K562 (cell line): ENCODE data around the gene SLC3A2. TPM values are rescaled to one million over a fixed set of nuclear protein-coding genes. Genes with fewer than 3 reads are reported as not detected.
A peak's percentile ranks its signal among the peaks of the same experiment; 100 is the strongest.

Experiments
- ATAC-seq: fragments of 200-7000 bp; cut with Tn5 transposase; 3 replicates; pipeline ENCODE4 v1.9.1; 2020; ENCODE audit warnings: moderate library complexity
- BruUV-seq: library from RNA; stranded (reverse); fragments of 400-500 nt; replicated peaks from 2 replicates; lab custom pipeline; 2021; lab: Mats Ljungman, UMichigan
- CTCF ChIA-PET: fragments of 300-600 bp; formaldehyde crosslinking; extraction: SDS; loops from one replicate; lab custom pipeline; 2021; ENCODE audit warnings: low intra/inter-chr PET ratio; lab: Yijun Ruan, JAX
- POLR2A ChIA-PET: fragments of 300-600, 350-650 bp; sonication (Branson Sonifier 250); formaldehyde crosslinking; extraction: SDS; loops from one replicate; lab custom pipeline; 2021; ENCODE audit warnings: antibody characterized with exemption, inconsistent platforms; lab: Yijun Ruan, JAX
- DNase-seq, 4 experiments: peaks; one replicate each; pipeline versions ENCODE4 v3.0.0 to v3.0.0-alpha.2; 2011 to 2018; ENCODE audit warnings: low spot score in 3 of 4, mixed read lengths in 3 of 4; ENCODE audit errors: extremely low read depth in 1 of 4
- FAIRE-seq: peaks from 2 replicates; lab custom pipeline; 2011; peaks lifted over from hg19 to GRCh38; lab: Jason Lieb, UNC
- H2AFZ ChIP-seq: 2 replicates; pipeline ENCODE4 v1.6.0; 2011; ENCODE audit warnings: low read depth, low read length, control low read depth, inconsistent platforms
- H3K27ac ChIP-seq: fragments of 200-600 bp; 3 replicates; pipeline ENCODE4 v1.8.0; 2011; ENCODE audit warnings: low read depth, mild to moderate bottlenecking, control low read depth, inconsistent platforms, low read length, moderate library complexity, mixed read lengths; ENCODE audit errors: extremely low read depth
- H3K27me3 ChIP-seq, 2 experiments: fragments of 300-600 bp in 1 of 2; 2 replicates in 1 of 2; 3 replicates in 1 of 2; pipeline versions ENCODE4 v1.6.0 to v1.8.0; 2011; ENCODE audit warnings: inconsistent platforms in 2 of 2, low read length in 2 of 2, mild to moderate bottlenecking in 1 of 2, mixed read lengths in 1 of 2, moderate library complexity in 1 of 2; ENCODE audit not compliant: control insufficient read depth in 2 of 2, insufficient read depth in 2 of 2
- H3K36me3 ChIP-seq: fragments of 300-600 bp; 3 replicates; pipeline ENCODE4 v1.8.0; 2011; ENCODE audit warnings: mild to moderate bottlenecking, low read length, inconsistent platforms; ENCODE audit not compliant: control insufficient read depth, insufficient read depth
- H3K4me1 ChIP-seq, 2 experiments: fragments of 200-600 bp in 1 of 2; replicated peaks in 1 of 2; 2 replicates in 1 of 2; 3 replicates in 1 of 2; pipeline versions ENCODE4 v1.5.1 to v1.8.0; 2011; ENCODE audit warnings: inconsistent platforms in 2 of 2, low read length in 2 of 2, mild to moderate bottlenecking in 1 of 2, mixed read lengths in 1 of 2, moderate library complexity in 1 of 2; ENCODE audit not compliant: control insufficient read depth in 2 of 2, insufficient read depth in 2 of 2
- H3K4me2 ChIP-seq: 2 replicates; pipeline ENCODE4 v1.6.1; 2011; ENCODE audit warnings: low read length, control low read depth, inconsistent platforms, mixed read lengths; ENCODE audit not compliant: insufficient read depth
- H3K4me3 ChIP-seq: fragments of 200-600 bp; sonication (generic), shearing (Covaris generic); 2 replicates; pipeline ENCODE4 v1.5.1; 2016; ENCODE audit warnings: control low read depth, inconsistent platforms
- H3K79me2 ChIP-seq: fragments of 200-600 bp; 3 replicates; pipeline ENCODE4 v1.8.0; 2011; ENCODE audit warnings: low read length, inconsistent platforms; ENCODE audit not compliant: control insufficient read depth, insufficient read depth
- H3K9ac ChIP-seq, 2 experiments: 2 replicates each; pipeline versions ENCODE4 v1.6.0 to v1.6.1; 2011; ENCODE audit warnings: low read depth in 2 of 2, low read length in 2 of 2, control low read depth in 1 of 2, inconsistent platforms in 1 of 2, mild to moderate bottlenecking in 1 of 2, mixed read lengths in 1 of 2; ENCODE audit not compliant: insufficient read depth in 1 of 2
- H3K9me1 ChIP-seq: one replicate; pipeline ENCODE4 v1.6.0; 2011; ENCODE audit warnings: inconsistent platforms, mild to moderate bottlenecking, low read length, moderate library complexity; ENCODE audit not compliant: control insufficient read depth, insufficient read depth
- H3K9me3 ChIP-seq: replicated peaks from 2 replicates; pipeline ENCODE4 v1.5.1; 2011; ENCODE audit warnings: low read depth, low read length, inconsistent platforms; ENCODE audit not compliant: control insufficient read depth, insufficient read depth
- H4K20me1 ChIP-seq: replicated peaks from 2 replicates; pipeline ENCODE4 v1.6.1; 2011; ENCODE audit warnings: low read length, inconsistent platforms, mixed read lengths; ENCODE audit not compliant: control insufficient read depth, insufficient read depth
- ARID2 ChIP-seq: fragments of 450-650 bp; IDR thresholded peaks from 2 replicates; pipeline ENCODE4 v1.6.1; 2017; ENCODE audit warnings: antibody characterized with exemption, mild to moderate bottlenecking
- BDP1 ChIP-seq: IDR thresholded peaks from 3 replicates; pipeline ENCODE4 v1.6.1; 2011; ENCODE audit not compliant: insufficient read length, insufficient read depth
- DDX20 ChIP-seq: fragments of 450-650 bp; IDR thresholded peaks from 2 replicates; pipeline ENCODE4 v1.6.1; 2016; ENCODE audit warnings: missing genetic modification characterization, low read depth, mild to moderate bottlenecking, missing compliant biosample characterization, moderate library complexity
- FOXJ3 ChIP-seq: sonication (generic); formaldehyde crosslinking; IDR thresholded peaks from 2 replicates; pipeline ENCODE4 v1.4.0; 2020; ENCODE audit warnings: mild to moderate bottlenecking, missing genetic modification reagents
- MCM3 ChIP-seq: fragments of 450-650 bp; IDR thresholded peaks from 2 replicates; pipeline ENCODE4 v1.6.1; 2016
- MXD1 ChIP-seq: fragments of 250-450 bp; sonication (Bioruptor Pico); IDR thresholded peaks from 2 replicates; pipeline ENCODE4 v1.8.0; 2021; ENCODE audit warnings: borderline replicate concordance, mild to moderate bottlenecking, moderate library complexity; ENCODE audit not compliant: poor library complexity, severe bottlenecking
- NCOA2 ChIP-seq, 2 experiments: fragments of 450-650 bp; IDR thresholded peaks; 2 replicates each; pipeline ENCODE4 v1.6.1; 2018; ENCODE audit warnings: mild to moderate bottlenecking in 2 of 2, moderate library complexity in 1 of 2; ENCODE audit not compliant: partially characterized antibody in 2 of 2
- PHB2 ChIP-seq: fragments of 450-650 bp; IDR thresholded peaks from 2 replicates; pipeline ENCODE4 v1.6.1; 2017; ENCODE audit warnings: low read depth
- POLR2B ChIP-seq: fragments of 450-650 bp; IDR thresholded peaks from 2 replicates; pipeline ENCODE4 v1.6.1; 2018; ENCODE audit warnings: low read depth; ENCODE audit not compliant: partially characterized antibody
- RAD21 ChIP-seq, 2 experiments: fragments of 250-450 bp in 1 of 2; fragments of 450-650 bp in 1 of 2; sonication (Bioruptor Pico) in 1 of 2; formaldehyde crosslinking in 1 of 2; IDR thresholded peaks in 1 of 2; conservative IDR thresholded peaks in 1 of 2; 2 replicates each; pipeline versions ENCODE4 v1.4.0 to v1.8.0; 2020 to 2022; ENCODE audit warnings: mild to moderate bottlenecking in 2 of 2, moderate library complexity in 1 of 2
- SMARCE1 ChIP-seq: fragments of 450-650 bp; IDR thresholded peaks from 2 replicates; pipeline ENCODE4 v1.7.1; 2016; ENCODE audit warnings: mild to moderate bottlenecking
- SREBF2 ChIP-seq: sonication (generic); formaldehyde crosslinking; IDR thresholded peaks from 2 replicates; pipeline ENCODE4 v1.4.0; 2020; ENCODE audit warnings: mild to moderate bottlenecking, missing genetic modification reagents
- XRCC5 ChIP-seq: fragments of 200-400 bp; formaldehyde crosslinking; IDR thresholded peaks from 2 replicates; pipeline ENCODE4 v1.6.1; 2017; ENCODE audit warnings: low read depth, mild to moderate bottlenecking, low read length
- ZNF175 ChIP-seq: fragments of 200-800 bp; sonication (Bioruptor generic); IDR thresholded peaks from 2 replicates; pipeline ENCODE4 v1.6.1; 2016; ENCODE audit warnings: low read depth, mild to moderate bottlenecking, missing genetic modification characterization, missing compliant biosample characterization
- ZNF507 ChIP-seq: conservative IDR thresholded peaks from 2 replicates; pipeline ENCODE4 v1.6.1; 2017; ENCODE audit warnings: missing genetic modification characterization, missing compliant biosample characterization
- WGBS: fragments of 100-300 bp; shearing (Covaris generic); methylation state at CpG from one replicate; pipeline ENCODE4 v1.1.6; 2016; ENCODE audit warnings: low coverage, mixed read lengths; ENCODE audit not compliant: insufficient coverage; ENCODE audit errors: missing lambda C conversion rate; 5-methylcytosine and 5-hydroxymethylcytosine counted together
- in situ Hi-C: fragments of 300-500 bp; cut with MboI; formaldehyde crosslinking; loops from 4 replicates; pipeline ENCODE4 v1.15.0; 2018; ENCODE audit warnings: inconsistent platforms, mixed read lengths
- intact Hi-C: fragments of 100-400 bp; cut with micrococcal nuclease; formaldehyde crosslinking; loops from 2 replicates; pipeline ENCODE4 v1.14.2; 2022
- polyA plus RNA-seq, 8 experiments: library from polyadenylated mRNA; depleted of rRNA in 4 of 8; stranded (reverse) in 5 of 8; unstranded in 3 of 8; fragments of >200 nt; fragmentation: Nextera tagmentation in 2 of 8; fragmentation: Illumina TruSeq in 1 of 8; extraction: Ambion mirVana in 2 of 8; extraction: Trizol in 1 of 8; gene quantifications; 2 replicates each; pipeline versions ENCODE4 v1.2.1 to v1.2.3, GENCODE V29; 2011 to 2014; ENCODE audit warnings: inconsistent platforms in 1 of 8, missing spikeins in 1 of 8
- total RNA-seq, 7 experiments: library from RNA; depleted of rRNA in 6 of 7; stranded (reverse); fragments of >200 nt in 6 of 7; fragmentation: Illumina TruSeq in 2 of 7; extraction: Trizol in 2 of 7; gene quantifications; 2 replicates each; pipeline versions ENCODE4 v1.2.1 to v1.2.3, GENCODE V29; 2011 to 2021; ENCODE audit warnings: low replicate concordance in 1 of 7
- TF ChIP-seq, protein P1 (sequence below): sonication (generic); formaldehyde crosslinking; IDR thresholded peaks from 2 replicates; pipeline ENCODE4 v1.8.0; 2022; ENCODE audit warnings: missing genetic modification reagents, mild to moderate bottlenecking, borderline replicate concordance

The SLC3A2 gene
- total and polyA plus RNA-seq, 9 of the 15 experiments (the other 6 are each of a cell fraction or from before 2014, with no cell fraction given): 20.0 to 296 (median 214) TPM

GRCh38 chr11:62880803-62881578, at the start of gene SLC3A2 (continued):
- TF ChIP-seq, protein P1, sequence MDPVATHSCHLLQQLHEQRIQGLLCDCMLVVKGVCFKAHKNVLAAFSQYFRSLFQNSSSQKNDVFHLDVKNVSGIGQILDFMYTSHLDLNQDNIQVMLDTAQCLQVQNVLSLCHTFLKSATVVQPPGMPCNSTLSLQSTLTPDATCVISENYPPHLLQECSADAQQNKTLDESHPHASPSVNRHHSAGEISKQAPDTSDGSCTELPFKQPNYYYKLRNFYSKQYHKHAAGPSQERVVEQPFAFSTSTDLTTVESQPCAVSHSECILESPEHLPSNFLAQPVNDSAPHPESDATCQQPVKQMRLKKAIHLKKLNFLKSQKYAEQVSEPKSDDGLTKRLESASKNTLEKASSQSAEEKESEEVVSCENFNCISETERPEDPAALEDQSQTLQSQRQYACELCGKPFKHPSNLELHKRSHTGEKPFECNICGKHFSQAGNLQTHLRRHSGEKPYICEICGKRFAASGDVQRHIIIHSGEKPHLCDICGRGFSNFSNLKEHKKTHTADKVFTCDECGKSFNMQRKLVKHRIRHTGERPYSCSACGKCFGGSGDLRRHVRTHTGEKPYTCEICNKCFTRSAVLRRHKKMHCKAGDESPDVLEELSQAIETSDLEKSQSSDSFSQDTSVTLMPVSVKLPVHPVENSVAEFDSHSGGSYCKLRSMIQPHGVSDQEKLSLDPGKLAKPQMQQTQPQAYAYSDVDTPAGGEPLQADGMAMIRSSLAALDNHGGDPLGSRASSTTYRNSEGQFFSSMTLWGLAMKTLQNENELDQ: no peak
- TF ChIP-seq ZNF507 (tag): no peak

DNA sequence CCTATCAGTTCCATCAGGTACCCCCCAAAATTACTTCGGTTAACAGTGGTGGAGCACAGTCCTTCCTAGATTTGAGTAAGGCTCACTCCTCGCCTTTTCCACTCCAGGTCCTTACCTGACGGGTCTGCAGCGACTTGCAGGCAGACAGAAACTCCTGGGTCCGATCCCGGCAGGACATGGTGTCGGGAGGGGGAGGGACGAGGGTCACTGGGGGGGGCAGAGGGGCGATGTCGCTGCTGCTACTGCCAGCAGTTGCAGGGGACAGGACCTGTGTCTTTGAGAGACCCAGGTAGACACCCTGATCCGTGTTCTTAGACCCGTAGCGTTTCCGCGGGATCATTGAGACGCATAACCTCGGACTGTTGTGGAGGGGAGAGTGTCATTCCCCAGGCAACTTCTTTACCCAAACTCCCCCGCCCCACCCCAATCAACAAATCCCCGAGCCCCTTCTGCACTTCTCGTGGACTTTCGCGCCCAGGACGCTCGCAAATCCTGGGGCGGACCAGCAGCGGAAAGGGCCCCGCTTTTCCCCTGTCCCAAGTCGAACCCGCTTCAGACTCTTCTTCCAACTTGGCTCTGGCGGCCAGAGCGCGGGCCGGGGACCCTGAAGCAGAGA, 49.7 kb upstream of the SLC3A2 start:
- Histone ChIP-seq H3K4me2 (peak overlapping the region; percentile 98), H3K4me1 (peaks cover 7 to 17% of the 10 kb centered on the region in 2 experiments; a peak in 4 of 5 replicates), H3K9me3 (no peaks in the 10 kb centered on the region), H2AFZ (peak overlapping the region; percentile 96), H3K9ac (peak overlapping the region; percentile 86 to 96), H3K27me3 (no peaks in the 10 kb centered on the region), H3K79me2 (peaks cover 51% of the 10 kb centered on the region), H3K36me3 (peaks cover 60% of the 10 kb centered on the region), H3K27ac (peak overlapping the region; percentile 98), H3K4me3 (peak overlapping the region; percentile 94), H3K9me1 (no peaks in the 10 kb centered on the region), H4K20me1 (peaks cover 5% of the 10 kb centered on the region; the same call in 1 of the 2 replicates)
- peak; percentile 20 for ATAC-seq
- no TSS peak for BruUV-seq
- intact Hi-C loops (loop anchor here (1.0 kb wide), 1 partner anchor 26 kb away; the partner anchor contains the start of gene NXF1), in situ Hi-C loops (no loop called here)
- POLR2A ChIA-PET: interaction anchor here (0.6 to 4.9 kb wide), 17 partner anchors 8 to 1948 kb away, joined by 3 to 97 read pairs (median 11); partner anchors contain the start of genes SLC3A2, WDR74 and ZBTB3
- CTCF ChIA-PET: no interaction called here
- peak in 2 of 4 experiments; percentile 42 to 48 for DNase-seq
- WGBS: under 1% methylated on average over 26 of the region's 33 CpGs
- no peak for FAIRE-seq
- TF ChIP-seq BDP1 (no peak), POLR2B (no peak), ARID2 (no peak), MXD1 (CRISPR knock-in tag) (no peak), NCOA2 (IDR thresholded peaks at IDR 0.05; ENCODE audit: partially characterized antibody in 2 of 2) (no peak), MCM3 (no peak), RAD21 (CRISPR knock-in tag; conservative IDR thresholded peaks at IDR 0.05 in 1 of 2, IDR thresholded peaks at IDR 0.05 in 1 of 2) (no peak), PHB2 (no peak), DDX20 (tag) (no peak), SMARCE1 (no peak), XRCC5 (0 out of 2 replicates have a peak, but pooled peaks have one; percentile 30), FOXJ3 (no peak), SREBF2 (CRISPR knock-in tag) (no peak), ZNF175 (no peak)
